Measurements from ENCODE around the gene BRWD1. TPM values are rescaled to one million over a fixed set of nuclear protein-coding genes. Genes with fewer than 3 reads are reported as not detected.

BRWD1 gene
- total and polyA plus RNA-seq, 2 of the 13 experiments (the other 11 are each of a cell fraction or from before 2014, with no cell fraction given): 13.9 to 28.0 TPM

GRCh38 chr21:39282911-39283310, 30.5 kb downstream of the BRWD1 start:
- BruUV-seq (replicated peaks): no TSS peak
- Histone ChIP-seq H3K9me3 (ENCODE audit: low read length) (no peaks in the 10 kb centered on the region), H3K9ac (ENCODE audit: insufficient read depth, low read depth, low read length) (no peak overlapping the region), H3K79me2 (ENCODE audit: insufficient read depth, low read length) (no peaks in the 10 kb centered on the region), H3K27me3 (ENCODE audit: control insufficient read depth in 1 of 2, insufficient read depth in 2 of 2, low read length in 2 of 2) (no peaks in the 10 kb centered on the region), H3K36me3 (replicated peaks in 1 of 2; ENCODE audit: control insufficient read depth in 1 of 2, insufficient read depth in 2 of 2, low read length in 2 of 2) (peaks cover 1 to 31% of the 10 kb centered on the region in 2 experiments), H3K27ac (ENCODE audit: extremely low read length, insufficient read depth, low read length) (no peak overlapping the region), H4K20me1 (ENCODE audit: insufficient read depth, low read length) (no peaks in the 10 kb centered on the region), H3K4me1 (ENCODE audit: insufficient read depth, low read length) (peaks cover 15% of the 10 kb centered on the region), H3K4me2 (ENCODE audit: low read depth, low read length) (no peak overlapping the region), H2AFZ (ENCODE audit: low read length) (no peak overlapping the region), H3K4me3 (replicated peaks in 1 of 3; ENCODE audit: insufficient read depth in 1 of 3, low read depth in 2 of 3, low read length in 3 of 3) (no peak overlapping the region)
- ATAC-seq (no peak), FAIRE-seq (no peak), DNase-seq (ENCODE audit: low spot score) (no peak)
- TF ChIP-seq HMGXB3 (CRISPR knock-in tag; IDR thresholded peaks at IDR 0.05; ENCODE audit: borderline replicate concordance): no peak
- TF ChIP-seq DNMT3B (CRISPR knock-in tag; conservative IDR thresholded peaks at IDR 0.05): no peak
- no peak for TF ChIP-seq ZNF772 (CRISPR knock-in tag; IDR thresholded peaks at IDR 0.05)
- no peak for TF ChIP-seq TCF7L2 (IDR thresholded peaks at IDR 0.05; ENCODE audit: low read depth, low read length)
- no peak for TF ChIP-seq HIVEP1 (CRISPR knock-in tag; IDR thresholded peaks at IDR 0.05)
- TF ChIP-seq GATA4 (IDR thresholded peaks at IDR 0.05; ENCODE audit: borderline replicate concordance, low read depth): no peak
- TF ChIP-seq NAIF1 (CRISPR knock-in tag; IDR thresholded peaks at IDR 0.05; ENCODE audit: borderline replicate concordance): no peak
- no peak for TF ChIP-seq NRL (CRISPR knock-in tag; IDR thresholded peaks at IDR 0.05; ENCODE audit: borderline replicate concordance)
- no peak for TF ChIP-seq MAZ (IDR thresholded peaks at IDR 0.05; ENCODE audit: borderline replicate concordance, low read depth, low read length)
- no peak for TF ChIP-seq MAZ (CRISPR knock-in tag; IDR thresholded peaks at IDR 0.05; ENCODE audit: low read depth)
- TF ChIP-seq TEAD3 (CRISPR knock-in tag; optimal IDR thresholded peaks at IDR 0.05; ENCODE audit: borderline replicate concordance): no peak
- no peak for TF ChIP-seq THYN1 (CRISPR knock-in tag; IDR thresholded peaks at IDR 0.05; ENCODE audit: borderline replicate concordance, low read depth)
- no peak for TF ChIP-seq ZNF569 (CRISPR knock-in tag; IDR thresholded peaks at IDR 0.05; ENCODE audit: borderline replicate concordance)
- TF ChIP-seq KLF15 (CRISPR knock-in tag; IDR thresholded peaks at IDR 0.05; ENCODE audit: borderline replicate concordance): no peak
- no peak for TF ChIP-seq NFE2L1 (CRISPR knock-in tag; IDR thresholded peaks at IDR 0.05; ENCODE audit: borderline replicate concordance)
- no peak for TF ChIP-seq SRSF9 (IDR thresholded peaks at IDR 0.05; ENCODE audit: borderline replicate concordance, insufficient read depth, low read depth, low read length, poor library complexity, severe bottlenecking)
- intact Hi-C loops (cut with micrococcal nuclease; ENCODE audit: unreplicated experiment): no loop called here
- in situ Hi-C loops (cut with HindIII; ENCODE audit: extremely low pct_ligation_motif_present, low pct_unique_long_range_greater_than_20kb): no loop called here
- WGBS (ENCODE audit: low lambda C conversion rate): over 99% methylated on average over 6 of the region's 6 CpGs
- ChIA-PET CTCF (ENCODE audit: low intra/inter-chr PET ratio, low total read pairs) (no interaction called here), POLR2A (no interaction called here)
